NOMO-1 treated with DMSO at 0.1 percent for 48 hours (cell line): ENCODE data around the gene TADA2A.

Experiments used
- DNase-seq: peaks from one replicate; lab custom pipeline; 2025; ENCODE audit not compliant: unreplicated experiment; lab: John Stamatoyannopoulos, UW

Gene TADA2A

GRCh38 chr17:37458805-37459204 lies 52.1 kb downstream of the TADA2A start:
- no peak for DNase-seq

GRCh38 chr17:37461668-37462067 lies 55.0 kb downstream of the TADA2A start:
- DNase-seq = no peak

GRCh38 chr17:37462492-37462891 lies 55.8 kb downstream of the TADA2A start:
- no peak for DNase-seq

- DNase-seq = no peak
Measured at GRCh38 chr17:37463039-37463438, 56.4 kb downstream of the TADA2A start.

GRCh38 chr17:37465069-37465616 lies 58.5 kb downstream of the TADA2A start:
- DNase-seq = no peak

- DNase-seq = no peak
Measured at GRCh38 chr17:37466471-37466870, 59.8 kb downstream of the TADA2A start.

- no peak for DNase-seq
Measured at GRCh38 chr17:37470181-37470580, 63.5 kb downstream of the TADA2A start.

GRCh38 chr17:37475731-37476420 lies 69.2 kb downstream of the TADA2A start:
- DNase-seq = peak; percentile 74

GRCh38 chr17:37476431-37477120 lies 69.9 kb downstream of the TADA2A start:
- no peak for DNase-seq

GRCh38 chr17:37478187-37478586 lies 71.5 kb downstream of the TADA2A start:
- DNase-seq = no peak

GRCh38 chr17:37479025-37479424 lies 72.3 kb downstream of the TADA2A start:
- DNase-seq = no peak

GRCh38 chr17:37480427-37480826 lies 73.7 kb downstream of the TADA2A start:
- no peak for DNase-seq

- no peak for DNase-seq
Measured at GRCh38 chr17:37481001-37481665, 74.4 kb downstream of the TADA2A start.

- DNase-seq = no peak
Measured at GRCh38 chr17:37483311-37484039, 76.8 kb downstream of the TADA2A start.

GRCh38 chr17:37485938-37486570 lies 79.4 kb downstream of the TADA2A start:
- DNase-seq = no peak

- DNase-seq = peak; percentile 48
Measured at GRCh38 chr17:37488009-37488604, 81.4 kb downstream of the TADA2A start.

GRCh38 chr17:37488607-37489196 lies 82.0 kb downstream of the TADA2A start:
- no peak for DNase-seq

- peak; percentile 43 for DNase-seq
Measured at GRCh38 chr17:37489197-37490001, 82.7 kb downstream of the TADA2A start, which contains the start of gene DUSP14. TSS of gene DUSP14 (plus strand) at chr17:37489891. CDS start at chr17:37512273, 22,382 bp downstream.

GRCh38 chr17:37490022-37490587 lies 83.4 kb downstream of the TADA2A start:
- DNase-seq = no peak
